Loucy (cell line): Measurements from ENCODE around the gene KSR2.

Source experiments
- H2AFZ ChIP-seq: fragments of 200-600 bp; sonication (generic); 2 replicates; pipeline ENCODE4 v1.6.0; 2016; ENCODE audit warnings: antibody characterized with exemption, mild to moderate bottlenecking, low read length, moderate library complexity
- H3F3A ChIP-seq: fragments of 200-600 bp; 2 replicates; pipeline ENCODE4 v1.6.0; 2016; ENCODE audit warnings: antibody characterized with exemption, low read depth, mild to moderate bottlenecking
- H3K27me3 ChIP-seq: fragments of 200-600 bp; sonication (generic); 2 replicates; pipeline ENCODE4 v1.6.1; 2014; ENCODE audit warnings: low read length, mild to moderate bottlenecking; ENCODE audit not compliant: insufficient read depth, poor library complexity, severe bottlenecking
- H3K36me3 ChIP-seq: fragments of 200-600 bp; sonication (generic); 2 replicates; pipeline ENCODE4 v1.6.1; 2016; ENCODE audit warnings: low read length; ENCODE audit not compliant: insufficient read depth
- H3K4me1 ChIP-seq: fragments of 200-600 bp; sonication (generic); 2 replicates; pipeline ENCODE4 v1.5.1; 2014; ENCODE audit warnings: low read length, mild to moderate bottlenecking; ENCODE audit not compliant: insufficient read depth, poor library complexity, severe bottlenecking
- H3K4me2 ChIP-seq: fragments of 200-600 bp; sonication (generic); 2 replicates; pipeline ENCODE4 v1.6.0; 2014; ENCODE audit warnings: antibody characterized with exemption, low read length, low read depth, mild to moderate bottlenecking; ENCODE audit not compliant: poor library complexity, severe bottlenecking
- H3K4me3 ChIP-seq: fragments of 200-600 bp; sonication (generic); 2 replicates; pipeline ENCODE4 v1.5.1; 2014; ENCODE audit warnings: low read length, mild to moderate bottlenecking, mixed read lengths; ENCODE audit not compliant: poor library complexity, severe bottlenecking
- H3K79me2 ChIP-seq: fragments of 200-600 bp; sonication (generic); 2 replicates; pipeline ENCODE4 v1.6.1; 2014; ENCODE audit warnings: low read length; ENCODE audit not compliant: insufficient read depth
- H3K9ac ChIP-seq: fragments of 200-600 bp; sonication (generic); 2 replicates; pipeline ENCODE4 v1.6.0; 2014; ENCODE audit warnings: mild to moderate bottlenecking, low read depth, low read length, moderate library complexity; ENCODE audit not compliant: poor library complexity, severe bottlenecking
- H3K9me2 ChIP-seq: fragments of 200-600 bp; sonication (generic); replicated peaks from 2 replicates; pipeline ENCODE4 v1.6.1; 2016; ENCODE audit warnings: low read depth, low read length, mixed read lengths
- H3K9me3 ChIP-seq: fragments of 200-600 bp; sonication (generic); 2 replicates; pipeline ENCODE4 v1.6.1; 2014; ENCODE audit warnings: mild to moderate bottlenecking, antibody characterized with exemption, low read length, low read depth; ENCODE audit not compliant: insufficient read depth
- H4K20me1 ChIP-seq: fragments of 200-600 bp; sonication (generic); 2 replicates; pipeline ENCODE4 v1.6.0; 2014; ENCODE audit warnings: antibody characterized with exemption, low read length, mild to moderate bottlenecking; ENCODE audit not compliant: insufficient read depth, poor library complexity, severe bottlenecking
- EZH2phosphoT487 ChIP-seq: fragments of 200-600 bp; IDR thresholded peaks from 2 replicates; pipeline ENCODE4 v1.6.1; 2018; ENCODE audit warnings: antibody characterized with exemption, mild to moderate bottlenecking, moderate library complexity, borderline replicate concordance
- TF ChIP-seq, protein P1 (sequence below): fragments of 200-600 bp; sonication (generic); conservative IDR thresholded peaks from 2 replicates; pipeline ENCODE4 v1.5.1; 2014; ENCODE audit warnings: mild to moderate bottlenecking, antibody characterized with exemption, low read length

Gene KSR2

DNA sequence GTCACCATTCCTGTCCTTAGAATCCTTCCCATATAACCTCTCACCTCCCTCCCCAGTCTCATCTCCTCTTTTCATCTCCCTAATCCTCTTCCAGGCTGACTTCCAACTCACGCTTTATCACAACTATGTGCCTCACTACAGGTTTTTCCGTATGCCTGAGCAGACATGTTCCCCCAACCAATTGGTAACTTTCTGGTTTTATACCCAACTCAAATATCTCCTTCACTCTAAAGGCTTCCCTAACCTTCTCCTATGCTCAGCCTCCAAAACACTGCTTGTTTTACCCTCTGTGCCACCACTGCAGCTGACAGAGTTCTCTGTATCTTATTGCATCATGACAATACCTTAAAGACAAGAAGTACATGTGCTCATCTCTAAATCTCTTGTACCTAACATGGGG is 139.7 kb downstream of the KSR2 start:
- Histone ChIP-seq H3K4me1 (no peaks in the 10 kb centered on the region), H3F3A (no peaks in the 10 kb centered on the region), H3K4me3 (no peak overlapping the region), H2AFZ (no peak overlapping the region), H3K79me2 (no peaks in the 10 kb centered on the region), H3K4me2 (no peak overlapping the region), H3K9me3 (peaks cover 8% of the 10 kb centered on the region; the same call in 1 of the 2 replicates), H3K9me2 (no peaks in the 10 kb centered on the region), H3K9ac (no peak overlapping the region), H3K36me3 (no peaks in the 10 kb centered on the region), H3K27me3 (no peaks in the 10 kb centered on the region), H4K20me1 (no peaks in the 10 kb centered on the region)
- TF ChIP-seq EZH2phosphoT487 = no peak
- TF ChIP-seq, protein P1, sequence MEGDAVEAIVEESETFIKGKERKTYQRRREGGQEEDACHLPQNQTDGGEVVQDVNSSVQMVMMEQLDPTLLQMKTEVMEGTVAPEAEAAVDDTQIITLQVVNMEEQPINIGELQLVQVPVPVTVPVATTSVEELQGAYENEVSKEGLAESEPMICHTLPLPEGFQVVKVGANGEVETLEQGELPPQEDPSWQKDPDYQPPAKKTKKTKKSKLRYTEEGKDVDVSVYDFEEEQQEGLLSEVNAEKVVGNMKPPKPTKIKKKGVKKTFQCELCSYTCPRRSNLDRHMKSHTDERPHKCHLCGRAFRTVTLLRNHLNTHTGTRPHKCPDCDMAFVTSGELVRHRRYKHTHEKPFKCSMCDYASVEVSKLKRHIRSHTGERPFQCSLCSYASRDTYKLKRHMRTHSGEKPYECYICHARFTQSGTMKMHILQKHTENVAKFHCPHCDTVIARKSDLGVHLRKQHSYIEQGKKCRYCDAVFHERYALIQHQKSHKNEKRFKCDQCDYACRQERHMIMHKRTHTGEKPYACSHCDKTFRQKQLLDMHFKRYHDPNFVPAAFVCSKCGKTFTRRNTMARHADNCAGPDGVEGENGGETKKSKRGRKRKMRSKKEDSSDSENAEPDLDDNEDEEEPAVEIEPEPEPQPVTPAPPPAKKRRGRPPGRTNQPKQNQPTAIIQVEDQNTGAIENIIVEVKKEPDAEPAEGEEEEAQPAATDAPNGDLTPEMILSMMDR = no peak

DNA sequence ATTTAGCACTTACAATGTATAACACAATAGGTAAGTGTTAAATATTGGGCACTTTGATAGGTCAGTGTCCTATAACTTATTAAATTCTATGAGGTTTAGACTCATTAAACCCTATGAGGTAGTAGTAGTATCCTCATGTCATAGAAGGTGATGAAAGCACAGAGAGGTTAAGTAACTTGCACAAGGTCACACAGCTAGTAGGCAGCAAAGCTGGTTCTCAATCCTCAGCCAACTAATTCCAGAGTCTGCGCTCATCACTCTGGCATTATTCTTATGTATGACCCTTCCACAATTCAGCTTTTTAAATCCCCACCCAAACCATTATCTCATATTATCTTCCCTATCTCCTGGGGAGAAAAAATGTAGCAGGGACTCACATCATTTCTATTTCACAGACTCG is 141.1 kb downstream of the KSR2 start:
- Histone ChIP-seq H3K79me2 (no peaks in the 10 kb centered on the region), H3K4me1 (no peaks in the 10 kb centered on the region), H3K27me3 (no peaks in the 10 kb centered on the region), H4K20me1 (no peaks in the 10 kb centered on the region), H3K4me3 (no peak overlapping the region), H3K4me2 (no peak overlapping the region), H2AFZ (no peak overlapping the region), H3K9ac (no peak overlapping the region), H3K9me3 (peaks cover 8% of the 10 kb centered on the region; the same call in 1 of the 2 replicates), H3F3A (no peaks in the 10 kb centered on the region), H3K9me2 (no peaks in the 10 kb centered on the region), H3K36me3 (no peaks in the 10 kb centered on the region)
- TF ChIP-seq, protein P1 = no peak
- TF ChIP-seq EZH2phosphoT487 = no peak

DNA sequence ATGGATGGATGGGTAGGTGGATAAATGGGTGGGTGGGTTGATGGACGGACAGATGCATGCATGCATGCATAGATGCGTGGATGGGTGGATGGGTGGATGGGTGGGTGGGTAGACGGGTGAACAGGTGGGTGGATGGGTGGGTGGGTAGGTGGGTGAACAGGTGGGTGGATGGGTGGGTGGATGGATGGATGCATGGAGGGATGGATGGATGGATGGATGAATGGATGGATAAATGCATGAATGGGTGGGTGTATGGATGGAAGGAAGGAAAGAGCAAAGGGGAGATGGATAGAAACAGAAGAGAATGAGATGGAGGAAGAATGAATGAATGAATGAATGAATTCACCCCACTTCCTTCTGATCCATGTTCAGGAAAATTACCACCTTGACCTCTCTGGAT is 143.0 kb downstream of the KSR2 start:
- no peaks in the 10 kb centered on the region for H3K79me2 ChIP-seq
- H2AFZ ChIP-seq = no peak overlapping the region
- H3K27me3 ChIP-seq = no peaks in the 10 kb centered on the region
- no peaks in the 10 kb centered on the region for H3K9me2 ChIP-seq
- H3K4me1 ChIP-seq = no peaks in the 10 kb centered on the region
- no peak overlapping the region for H3K4me3 ChIP-seq
- peaks cover 8% of the 10 kb centered on the region; the same call in 1 of the 2 replicates for H3K9me3 ChIP-seq
- no peaks in the 10 kb centered on the region for H3K36me3 ChIP-seq
- no peaks in the 10 kb centered on the region for H4K20me1 ChIP-seq
- no peak for TF ChIP-seq EZH2phosphoT487
- TF ChIP-seq, protein P1 = no peak
- H3K4me2 ChIP-seq = no peak overlapping the region
- H3F3A ChIP-seq = no peaks in the 10 kb centered on the region
- H3K9ac ChIP-seq = no peak overlapping the region
